T follicular helper cell (primary cell): ENCODE data around the gene CEBPB.

Source experiments
- DNase-seq: peaks from one replicate; pipeline ENCODE4 v3.0.0-alpha.2; 2020; ENCODE audit warnings: low read depth

The CEBPB gene

GRCh38 chr20:50213531-50214106 lies 23.0 kb downstream of the CEBPB start:
- no peak for DNase-seq

DNA sequence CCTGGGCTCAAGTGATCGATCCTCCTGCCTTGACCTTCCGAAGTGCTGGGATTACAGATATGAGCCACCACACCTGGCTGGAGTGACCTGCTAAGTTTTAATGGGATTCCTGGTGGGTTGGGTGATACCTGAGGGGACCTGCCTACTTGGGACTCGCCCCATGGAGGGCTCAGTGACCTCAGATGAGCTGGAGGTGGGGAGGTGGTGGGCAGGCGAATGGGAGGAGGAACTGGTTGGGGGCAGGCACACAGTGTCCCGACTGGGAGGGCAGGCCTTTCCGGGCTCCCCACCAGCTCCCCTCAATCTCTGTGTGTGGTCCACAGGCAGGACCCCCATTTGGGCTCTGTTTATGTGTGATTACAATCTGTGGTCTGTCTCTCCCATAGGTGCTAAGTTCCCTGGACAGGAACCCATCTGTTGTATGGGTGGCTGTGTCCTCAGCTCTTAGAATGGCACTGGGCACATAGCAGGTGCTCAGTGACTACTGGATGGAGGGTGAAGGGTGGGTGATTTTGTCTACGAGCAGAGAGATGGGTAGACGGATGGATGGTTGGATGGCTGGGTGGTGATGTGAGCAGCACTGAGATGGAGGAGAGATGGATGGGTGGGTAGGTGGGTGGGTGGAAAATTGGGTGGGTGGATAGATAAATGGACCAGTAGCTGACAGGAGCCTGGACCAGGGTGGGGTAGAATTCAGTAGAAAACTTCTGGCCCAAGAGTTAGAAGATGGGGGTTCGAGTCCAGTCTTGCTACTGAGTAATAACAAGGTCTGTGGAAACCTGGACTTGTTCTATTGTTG lies 23.8 kb downstream of the CEBPB start:
- no peak for DNase-seq

GRCh38 chr20:50215101-50215690 lies 24.6 kb downstream of the CEBPB start:
- no peak for DNase-seq

GRCh38 chr20:50215926-50216325 lies 25.3 kb downstream of the CEBPB start:
- no peak for DNase-seq

- no peak for DNase-seq
These were observed 26.0 kb downstream of the CEBPB start for GRCh38 chr20:50216543-50217206.

- no peak for DNase-seq
These were observed 26.7 kb downstream of the CEBPB start for GRCh38 chr20:50217207-50217949.

DNA sequence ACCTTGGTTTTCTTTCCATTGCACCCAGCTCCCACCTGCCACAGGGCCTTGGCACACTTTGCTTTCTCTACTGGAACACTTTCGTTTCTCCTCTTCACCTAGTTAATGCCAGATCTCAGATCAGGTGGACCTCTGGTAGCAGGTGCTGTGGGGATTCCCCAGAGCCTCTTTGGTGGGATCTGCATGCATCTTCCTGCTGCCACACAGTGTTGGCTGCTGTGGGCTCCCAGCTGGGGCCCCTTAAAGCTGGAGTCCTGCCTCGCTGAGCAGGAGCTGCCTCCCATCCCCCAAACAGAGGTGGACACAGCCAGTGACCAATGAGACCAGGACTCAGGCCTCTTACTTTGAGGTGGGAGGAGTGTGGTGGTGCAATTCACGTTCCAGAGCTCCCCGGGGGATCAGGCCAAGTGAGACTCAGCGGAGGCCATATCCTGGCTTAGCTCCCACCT lies 28.4 kb downstream of the CEBPB start:
- DNase-seq = no peak

DNA sequence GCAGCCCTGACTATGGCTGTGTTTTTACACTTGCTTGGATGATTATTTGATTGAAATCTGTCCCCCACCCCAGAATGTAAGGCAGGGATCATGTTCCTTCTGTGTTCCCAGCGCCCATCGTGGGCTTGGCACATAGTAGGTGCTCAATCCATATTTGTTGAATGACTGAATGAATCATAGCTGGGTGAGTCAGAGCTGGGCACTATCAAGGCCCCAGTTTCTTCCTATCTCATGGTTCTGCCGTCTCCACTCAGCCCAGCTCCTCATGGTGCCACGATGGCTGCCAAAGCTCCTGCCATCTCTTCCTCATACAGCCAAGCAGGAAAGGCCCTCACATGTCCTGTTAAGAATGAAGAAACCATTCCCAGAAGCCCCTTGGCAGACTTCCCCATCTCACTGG lies 29.0 kb downstream of the CEBPB start:
- DNase-seq = no peak

DNA sequence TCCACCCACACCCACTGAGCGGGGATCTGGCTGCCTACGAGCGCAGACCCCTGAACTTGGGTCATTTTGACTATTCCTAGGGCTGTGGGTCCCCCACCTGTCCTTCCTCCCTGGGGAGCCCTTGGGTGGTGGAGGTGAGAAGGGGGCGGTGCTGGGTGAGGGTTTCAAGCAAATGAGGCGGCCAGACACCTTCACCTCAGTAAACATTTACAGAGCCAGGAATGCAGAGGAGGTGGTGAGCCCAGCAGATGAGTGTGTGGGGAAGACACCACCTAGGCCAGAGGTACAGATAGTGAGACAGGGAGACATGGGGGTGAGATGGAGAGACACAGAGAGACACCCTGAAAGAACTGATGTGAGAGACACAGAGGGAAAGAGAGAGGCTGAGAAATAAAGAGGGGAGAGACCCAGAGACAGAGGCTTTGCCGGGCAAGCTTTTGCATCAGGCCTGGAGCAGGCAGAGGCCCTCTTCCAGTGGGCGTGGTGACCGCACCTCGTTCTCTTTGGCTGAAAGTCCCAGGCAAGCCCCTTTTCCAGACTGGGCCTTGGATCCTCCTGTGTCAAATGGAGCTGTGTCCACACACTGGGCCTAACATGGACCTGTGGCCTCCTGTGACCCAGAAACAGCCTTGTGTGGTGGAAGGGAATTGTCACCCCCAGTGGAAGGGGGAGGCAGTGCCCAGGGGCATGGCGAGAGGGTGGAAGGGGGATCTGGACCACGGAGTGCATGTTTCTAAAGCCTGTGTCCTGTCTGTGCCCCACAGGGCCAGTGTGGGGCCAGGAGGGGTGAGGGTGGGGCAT lies 29.7 kb downstream of the CEBPB start:
- DNase-seq = no peak

- no peak for DNase-seq
These were observed 30.3 kb downstream of the CEBPB start for GRCh38 chr20:50220894-50221365.

- no peak for DNase-seq
These were observed 31.1 kb downstream of the CEBPB start for GRCh38 chr20:50221501-50222308.

GRCh38 chr20:50222309-50223038 lies 31.8 kb downstream of the CEBPB start:
- no peak for DNase-seq

DNA sequence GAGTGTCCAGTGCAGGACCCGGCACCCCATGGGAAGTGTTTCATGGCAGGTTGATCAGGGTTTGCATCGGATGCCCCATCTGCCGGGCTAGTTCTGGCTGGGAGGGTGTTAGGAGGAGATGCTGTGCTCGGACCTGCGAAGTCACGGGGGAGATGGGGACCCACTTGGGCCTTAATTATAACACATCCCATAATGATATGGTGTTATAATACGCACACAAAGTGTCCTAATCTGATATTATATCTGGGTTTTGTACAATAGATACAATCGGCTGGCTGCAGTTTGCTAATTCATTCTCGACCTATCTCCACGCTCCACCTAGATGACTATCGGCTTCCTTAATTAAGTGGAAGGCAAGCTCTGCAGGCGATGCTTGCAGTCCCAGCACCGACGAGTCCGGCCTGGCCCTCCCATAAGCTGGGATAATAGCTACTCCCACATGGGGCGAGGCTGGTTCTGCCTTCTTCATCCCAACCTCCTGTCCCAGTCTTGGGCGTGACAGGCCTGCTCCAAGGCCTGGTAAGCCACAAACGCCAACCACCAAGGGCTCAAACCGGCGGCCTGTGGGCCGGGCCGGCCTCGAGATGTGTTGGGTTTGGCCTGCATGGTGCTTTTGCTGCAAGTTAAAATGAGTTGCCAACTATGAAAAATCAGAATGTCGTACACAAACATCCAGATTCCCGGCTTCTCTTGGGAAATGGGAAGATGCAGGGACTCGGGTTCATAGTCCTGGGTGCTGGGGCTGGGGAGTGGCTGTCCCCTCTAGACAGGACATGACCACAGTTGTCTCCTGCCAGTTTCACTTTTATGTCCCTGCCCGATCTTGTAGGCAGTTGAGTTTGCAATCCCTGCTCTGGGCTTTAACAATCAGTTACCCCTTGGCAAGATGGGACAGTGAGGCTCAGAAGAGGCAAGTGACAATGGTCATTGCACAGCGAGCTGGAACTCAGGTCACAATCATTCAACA lies 32.7 kb downstream of the CEBPB start:
- no peak for DNase-seq

DNA sequence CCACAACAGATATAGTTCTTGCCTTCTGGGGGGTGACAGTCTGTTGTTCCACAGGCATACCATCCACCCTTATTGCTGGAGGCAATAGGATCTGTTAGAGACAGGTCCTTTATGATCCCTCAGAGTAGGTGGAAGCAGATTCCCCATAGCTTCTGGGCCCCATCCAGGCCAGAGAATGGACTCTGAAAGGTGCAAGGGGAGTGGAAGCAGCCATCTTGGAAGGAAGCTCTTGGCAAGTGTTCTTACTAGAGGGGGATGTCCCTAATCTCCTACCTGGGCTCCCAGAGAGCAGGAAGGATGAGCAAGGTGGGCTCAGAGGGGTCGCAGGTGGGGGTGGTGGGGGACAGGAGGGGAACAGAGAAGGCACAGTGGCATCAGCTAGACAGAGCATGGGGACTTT lies 33.4 kb downstream of the CEBPB start:
- DNase-seq = no peak

- DNase-seq = no peak
These were observed 34.1 kb downstream of the CEBPB start for GRCh38 chr20:50224531-50225255.

DNA sequence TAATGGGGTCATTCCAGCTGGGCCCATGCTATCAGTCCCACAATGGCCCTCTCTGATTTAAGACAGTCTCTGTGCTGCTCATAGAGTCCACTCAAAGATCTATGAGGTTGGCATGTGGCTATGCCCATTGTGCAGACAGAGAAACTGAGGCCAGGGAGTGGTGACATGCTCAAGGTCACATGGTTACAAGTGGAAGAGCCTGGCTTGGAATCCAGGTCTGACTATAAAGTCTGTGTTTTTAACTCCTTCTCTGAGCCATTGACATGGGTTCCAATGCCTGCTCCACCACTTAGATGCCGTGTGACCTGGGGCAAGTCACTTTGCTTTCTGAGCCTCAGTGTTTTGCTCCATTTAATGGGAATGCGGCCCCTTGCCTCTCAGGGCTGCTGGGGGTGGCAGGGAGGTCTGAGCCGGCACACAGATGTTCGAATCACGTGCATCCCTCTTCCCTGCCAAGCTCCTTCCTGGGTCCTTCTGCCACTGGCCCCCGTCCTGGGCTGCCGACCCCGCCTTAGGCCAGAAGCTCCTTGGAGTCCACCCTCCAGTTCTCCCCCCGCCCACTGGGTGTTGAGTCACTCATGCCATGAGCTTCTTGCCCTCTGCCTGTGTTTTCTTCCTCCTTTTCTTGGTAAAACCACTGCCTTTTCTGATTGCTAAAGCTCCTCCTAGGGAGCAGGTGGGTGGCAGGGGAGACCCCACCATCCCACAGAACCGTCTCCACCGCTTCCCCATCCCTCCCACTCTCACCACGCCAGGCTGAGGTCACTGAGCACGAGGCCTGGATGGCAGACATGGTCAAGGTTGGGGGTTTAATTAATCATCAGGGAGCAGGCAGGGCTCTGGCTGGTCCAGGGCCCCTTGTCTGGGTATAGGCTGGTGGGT lies 35.7 kb downstream of the CEBPB start:
- no peak for DNase-seq

GRCh38 chr20:50227506-50227905 lies 36.9 kb downstream of the CEBPB start:
- DNase-seq = no peak
